Measurements from ENCODE around the gene OGFOD2.

Gene OGFOD2

GRCh38 chr12:122988036-122988435 lies 13.0 kb downstream of the OGFOD2 start:
- DNase-seq = no peak

- no peak for DNase-seq
Measured at GRCh38 chr12:122988612-122989212, 13.7 kb downstream of the OGFOD2 start.

- DNase-seq = no peak
Measured at GRCh38 chr12:122989225-122989839, 14.3 kb downstream of the OGFOD2 start.

GRCh38 chr12:122989874-122990419 lies 14.9 kb downstream of the OGFOD2 start:
- no peak for DNase-seq

GRCh38 chr12:122990561-122990960 lies 15.5 kb downstream of the OGFOD2 start:
- no peak for DNase-seq

GRCh38 chr12:122990961-122991622 lies 16.0 kb downstream of the OGFOD2 start:
- no peak for DNase-seq

GRCh38 chr12:122991623-122992275 lies 16.7 kb downstream of the OGFOD2 start:
- DNase-seq = no peak

GRCh38 chr12:122992386-122992785 lies 17.3 kb downstream of the OGFOD2 start:
- no peak for DNase-seq

GRCh38 chr12:122994140-122994675 lies 19.2 kb downstream of the OGFOD2 start:
- no peak for DNase-seq

GRCh38 chr12:122994781-122995502 lies 19.9 kb downstream of the OGFOD2 start:
- no peak for DNase-seq

GRCh38 chr12:122995503-122996187 lies 20.6 kb downstream of the OGFOD2 start:
- peak in 10 of 58 donors; percentile 2 to 36 (median 18) for DNase-seq

- DNase-seq = no peak
Measured at GRCh38 chr12:122996188-122996601, 21.2 kb downstream of the OGFOD2 start.

GRCh38 chr12:122996621-122997342 lies 21.7 kb downstream of the OGFOD2 start:
- DNase-seq = no peak

- no peak for DNase-seq
Measured at GRCh38 chr12:122997343-122998250, 22.6 kb downstream of the OGFOD2 start.

GRCh38 chr12:122998316-122998715 lies 23.3 kb downstream of the OGFOD2 start:
- DNase-seq = no peak

GRCh38 chr12:122999196-122999946 lies 24.3 kb downstream of the OGFOD2 start:
- DNase-seq = peak in 21 of 58 donors; percentile 4 to 55 (median 24)

- DNase-seq = no peak
Measured at GRCh38 chr12:122999986-123000420, 25.0 kb downstream of the OGFOD2 start.

- no peak for DNase-seq
Measured at GRCh38 chr12:123000578-123000977, 25.5 kb downstream of the OGFOD2 start.
